ENCODE measurements around the gene STRIP1. TPM values are rescaled to one million over a fixed set of nuclear protein-coding genes. Genes with fewer than 3 reads are reported as not detected.

The STRIP1 gene
- total and polyA plus RNA-seq, 2 donors from 2014 or later: 9.5 to 31.1 TPM

DNA sequence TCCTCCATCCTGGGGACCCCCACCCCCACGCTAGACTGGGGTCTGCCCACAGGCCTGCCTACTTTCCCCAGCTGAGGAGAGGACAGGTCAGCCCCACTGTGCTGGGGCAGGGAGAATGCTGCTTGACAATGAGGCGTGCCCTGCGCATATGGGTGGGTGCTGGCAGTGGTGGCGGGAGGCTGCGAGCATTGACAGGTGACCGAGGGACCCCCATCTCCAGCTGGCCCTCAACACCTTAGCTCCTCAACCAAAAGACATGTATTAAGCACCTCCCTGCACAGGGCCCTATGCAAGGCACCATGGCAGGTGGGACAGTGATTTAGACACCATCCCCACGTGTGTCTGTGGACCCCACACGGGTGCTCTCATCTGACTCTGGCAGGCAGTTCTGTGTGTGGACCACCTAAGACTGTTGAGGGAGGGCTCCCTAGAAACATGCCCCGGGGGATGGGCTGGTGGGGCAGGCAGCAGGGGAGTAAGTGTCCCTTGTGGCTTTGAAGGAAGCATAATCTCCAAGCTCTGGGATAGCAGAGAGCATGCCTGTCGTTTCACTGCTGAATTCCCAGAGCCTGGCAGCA is 54.4 kb downstream of the STRIP1 start:
- intact Hi-C loops (cut with DNase I): no loop called here
- Histone ChIP-seq H3K4me1 (ENCODE audit: control insufficient read depth in 2 of 3, insufficient read depth in 2 of 3, low read depth in 1 of 3, low read length in 3 of 3) (peaks cover 0 to 4% (median 0%) of the 10 kb centered on the region in 3 donors), H3K9ac (ENCODE audit: low read length in 3 of 3) (no peak overlapping the region), H3K4me3 (ENCODE audit: low read length in 3 of 3) (no peak overlapping the region), H3K9me3 (ENCODE audit: control insufficient read depth in 2 of 3, insufficient read depth in 1 of 3, low read length in 3 of 3) (no peaks in the 10 kb centered on the region), H3K27me3 (ENCODE audit: control insufficient read depth, insufficient read depth, low read length) (peaks cover 27% of the 10 kb centered on the region), H3K27ac (ENCODE audit: low read depth in 2 of 2, low read length in 2 of 2) (no peak overlapping the region), H3K36me3 (ENCODE audit: control insufficient read depth in 2 of 3, insufficient read depth in 3 of 3, low read length in 3 of 3) (no peaks in the 10 kb centered on the region)
- TF ChIP-seq, protein P1, sequence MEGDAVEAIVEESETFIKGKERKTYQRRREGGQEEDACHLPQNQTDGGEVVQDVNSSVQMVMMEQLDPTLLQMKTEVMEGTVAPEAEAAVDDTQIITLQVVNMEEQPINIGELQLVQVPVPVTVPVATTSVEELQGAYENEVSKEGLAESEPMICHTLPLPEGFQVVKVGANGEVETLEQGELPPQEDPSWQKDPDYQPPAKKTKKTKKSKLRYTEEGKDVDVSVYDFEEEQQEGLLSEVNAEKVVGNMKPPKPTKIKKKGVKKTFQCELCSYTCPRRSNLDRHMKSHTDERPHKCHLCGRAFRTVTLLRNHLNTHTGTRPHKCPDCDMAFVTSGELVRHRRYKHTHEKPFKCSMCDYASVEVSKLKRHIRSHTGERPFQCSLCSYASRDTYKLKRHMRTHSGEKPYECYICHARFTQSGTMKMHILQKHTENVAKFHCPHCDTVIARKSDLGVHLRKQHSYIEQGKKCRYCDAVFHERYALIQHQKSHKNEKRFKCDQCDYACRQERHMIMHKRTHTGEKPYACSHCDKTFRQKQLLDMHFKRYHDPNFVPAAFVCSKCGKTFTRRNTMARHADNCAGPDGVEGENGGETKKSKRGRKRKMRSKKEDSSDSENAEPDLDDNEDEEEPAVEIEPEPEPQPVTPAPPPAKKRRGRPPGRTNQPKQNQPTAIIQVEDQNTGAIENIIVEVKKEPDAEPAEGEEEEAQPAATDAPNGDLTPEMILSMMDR (IDR thresholded peaks at IDR 0.05; ENCODE audit: borderline replicate concordance, extremely low read depth, insufficient read depth): no peak
- DNase-seq: no peak
- FAIRE-seq: no peak

DNA sequence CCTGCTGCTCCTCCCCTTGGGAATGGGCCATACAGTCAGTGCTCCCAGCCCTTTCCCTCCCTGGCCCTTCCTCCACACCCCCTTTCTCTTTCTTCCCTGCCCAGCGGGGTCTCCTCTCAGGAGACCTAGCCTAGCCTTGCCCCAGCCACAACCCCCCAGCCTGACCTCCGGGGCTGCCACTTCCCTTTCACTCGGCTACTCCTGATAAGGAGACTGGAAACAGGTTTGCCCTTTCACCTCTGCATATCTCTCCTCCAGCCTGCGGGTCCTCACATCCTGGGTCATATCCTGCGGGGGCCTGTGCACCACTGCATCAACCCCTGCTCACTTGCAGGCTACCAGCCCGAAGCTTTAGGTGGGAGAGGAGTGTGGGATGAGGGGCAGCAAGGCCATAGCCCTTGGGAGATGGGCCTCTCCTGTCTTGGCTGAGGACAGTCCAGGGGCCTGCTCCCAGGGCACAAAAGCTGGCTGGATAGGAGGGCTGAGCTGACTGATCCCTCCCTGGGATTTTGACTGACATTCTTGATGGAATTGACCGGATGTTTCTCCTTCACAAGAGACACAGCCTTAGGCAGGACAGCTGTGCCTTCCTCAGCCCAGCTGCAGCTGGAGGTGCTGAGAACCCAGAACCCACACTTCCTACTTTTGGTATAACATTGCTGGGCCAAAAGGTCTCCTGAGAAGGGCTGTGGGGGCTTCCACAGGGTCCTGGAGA is 55.3 kb downstream of the STRIP1 start:
- FAIRE-seq: no peak
- H3K9me3 ChIP-seq (ENCODE audit: control insufficient read depth in 2 of 3, insufficient read depth in 1 of 3, low read length in 3 of 3): no peaks in the 10 kb centered on the region
- peaks cover 23% of the 10 kb centered on the region for H3K27me3 ChIP-seq (ENCODE audit: control insufficient read depth, insufficient read depth, low read length)
- H3K4me3 ChIP-seq (ENCODE audit: low read length in 3 of 3): no peak overlapping the region
- no peak overlapping the region for H3K9ac ChIP-seq (ENCODE audit: low read length in 3 of 3)
- DNase-seq: no peak
- H3K4me1 ChIP-seq (ENCODE audit: control insufficient read depth in 2 of 3, insufficient read depth in 2 of 3, low read depth in 1 of 3, low read length in 3 of 3): peaks cover 0 to 4% (median 0%) of the 10 kb centered on the region in 3 donors
- intact Hi-C loops (cut with DNase I): no loop called here
- H3K36me3 ChIP-seq (ENCODE audit: control insufficient read depth in 2 of 3, insufficient read depth in 3 of 3, low read length in 3 of 3): no peaks in the 10 kb centered on the region
- TF ChIP-seq, protein P1 (IDR thresholded peaks at IDR 0.05; ENCODE audit: borderline replicate concordance, extremely low read depth, insufficient read depth): no peak
- H3K27ac ChIP-seq (ENCODE audit: low read depth in 2 of 2, low read length in 2 of 2): no peak overlapping the region

DNA sequence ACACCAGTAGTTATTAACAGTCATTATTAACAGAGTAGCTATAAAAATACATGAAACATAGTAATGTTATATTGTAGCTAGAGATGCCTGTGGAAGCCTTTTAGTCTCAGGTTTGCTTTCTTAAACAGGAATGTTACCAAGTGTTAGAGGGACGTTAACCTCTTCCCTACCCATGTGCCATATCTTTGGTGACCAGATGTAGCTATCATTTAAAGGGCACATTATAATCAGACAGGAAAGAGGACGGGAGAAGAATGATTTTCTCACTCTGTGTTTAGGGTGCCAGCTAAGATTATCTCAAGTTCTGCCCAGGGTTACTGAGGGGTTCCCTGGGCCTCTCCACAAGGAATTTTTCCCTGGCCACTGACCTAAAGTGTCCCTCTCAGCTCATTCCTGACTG is 57.0 kb downstream of the STRIP1 start:
- no peak overlapping the region for H3K27ac ChIP-seq (ENCODE audit: low read depth in 2 of 2, low read length in 2 of 2)
- DNase-seq (no peak), FAIRE-seq (no peak)
- TF ChIP-seq, protein P1 (IDR thresholded peaks at IDR 0.05; ENCODE audit: borderline replicate concordance, extremely low read depth, insufficient read depth): no peak
- H3K36me3 ChIP-seq (ENCODE audit: control insufficient read depth in 2 of 3, insufficient read depth in 3 of 3, low read length in 3 of 3): no peaks in the 10 kb centered on the region
- no peaks in the 10 kb centered on the region for H3K9me3 ChIP-seq (ENCODE audit: control insufficient read depth in 2 of 3, insufficient read depth in 1 of 3, low read length in 3 of 3)
- H3K27me3 ChIP-seq (ENCODE audit: control insufficient read depth, insufficient read depth, low read length): peaks cover 7% of the 10 kb centered on the region
- intact Hi-C loops (cut with DNase I): no loop called here
- H3K4me1 ChIP-seq (ENCODE audit: control insufficient read depth in 2 of 3, insufficient read depth in 2 of 3, low read depth in 1 of 3, low read length in 3 of 3): peaks cover 0 to 4% (median 0%) of the 10 kb centered on the region in 3 donors
- H3K9ac ChIP-seq (ENCODE audit: low read length in 3 of 3): no peak overlapping the region
- no peak overlapping the region for H3K4me3 ChIP-seq (ENCODE audit: low read length in 3 of 3)
